HG03159 (cell line): ENCODE results near the gene ADAMTS15.

Experiments
- ATAC-seq: cut with Tn5 transposase; IDR thresholded peaks from one replicate; pipeline ENCODE4 v1.9.1; 2021; ENCODE audit warnings: mild to moderate bottlenecking, moderate library complexity; ENCODE audit not compliant: unreplicated experiment

ADAMTS15 gene

GRCh38 chr11:130418210-130418609 is 30.2 kb upstream of the ADAMTS15 start:
- no peak for ATAC-seq

- ATAC-seq = no peak
Observed at GRCh38 chr11:130418756-130419155, 29.7 kb upstream of the ADAMTS15 start.

GRCh38 chr11:130420478-130421198 is 27.8 kb upstream of the ADAMTS15 start:
- no peak for ATAC-seq

- ATAC-seq = no peak
Observed at GRCh38 chr11:130421199-130421585, 27.3 kb upstream of the ADAMTS15 start.

- ATAC-seq = no peak
Observed at GRCh38 chr11:130421697-130422096, 26.7 kb upstream of the ADAMTS15 start.

GRCh38 chr11:130422251-130422995 is 26.0 kb upstream of the ADAMTS15 start:
- ATAC-seq = no peak

GRCh38 chr11:130423541-130424142 is 24.8 kb upstream of the ADAMTS15 start:
- no peak for ATAC-seq

- no peak for ATAC-seq
Observed at GRCh38 chr11:130424613-130425140, 23.8 kb upstream of the ADAMTS15 start.

GRCh38 chr11:130425156-130425555 is 23.3 kb upstream of the ADAMTS15 start:
- ATAC-seq = no peak

GRCh38 chr11:130426223-130426836 is 22.1 kb upstream of the ADAMTS15 start:
- no peak for ATAC-seq

GRCh38 chr11:130426837-130427341 is 21.6 kb upstream of the ADAMTS15 start:
- ATAC-seq = no peak

- no peak for ATAC-seq
Observed at GRCh38 chr11:130427581-130428315, 20.7 kb upstream of the ADAMTS15 start.

- ATAC-seq = no peak
Observed at GRCh38 chr11:130428316-130429119, 19.9 kb upstream of the ADAMTS15 start, which contains the start of gene ADAMTS8. TSS of gene ADAMTS8 (minus strand) at chr11:130428609. CDS start at chr11:130428286, 323 bp downstream.

GRCh38 chr11:130429120-130429681 is 19.2 kb upstream of the ADAMTS15 start:
- ATAC-seq = no peak

- no peak for ATAC-seq
Observed at GRCh38 chr11:130429983-130430382, 18.5 kb upstream of the ADAMTS15 start.

GRCh38 chr11:130431331-130431773 is 17.1 kb upstream of the ADAMTS15 start:
- ATAC-seq = peak; percentile 51

GRCh38 chr11:130431801-130432200 is 16.6 kb upstream of the ADAMTS15 start:
- no peak for ATAC-seq

GRCh38 chr11:130433357-130433756 is 15.1 kb upstream of the ADAMTS15 start:
- no peak for ATAC-seq
